ENCODE measurements around the gene PTPN2. TPM values are rescaled to one million over a fixed set of nuclear protein-coding genes. Genes with fewer than 3 reads are reported as not detected.

PTPN2 gene
- total RNA-seq, 6 experiments from 2014 or later = 7.5 to 41.1 (median 14.7) TPM

DNA sequence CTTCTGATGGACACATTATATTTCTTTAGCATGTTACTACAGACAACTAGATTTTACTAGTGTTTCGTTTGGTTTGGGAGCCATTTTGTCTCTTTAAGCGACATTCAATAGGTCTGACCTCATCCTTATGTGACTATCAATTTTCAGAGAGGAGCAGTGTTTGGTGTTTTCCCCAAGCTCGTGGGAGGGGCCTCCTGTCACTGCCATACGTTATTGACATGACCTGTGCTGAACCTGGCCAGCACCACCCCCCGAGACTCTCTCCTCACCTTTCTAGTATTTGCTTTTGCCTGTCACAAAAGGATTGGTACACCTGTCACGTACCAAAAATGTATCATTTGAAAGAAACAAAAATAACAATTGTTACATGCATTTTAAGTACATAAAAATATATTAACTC lies 111.9 kb downstream of the PTPN2 start:
- WGBS (ENCODE audit: insufficient coverage, low coverage, low lambda C conversion rate, missing lambda C conversion rate) = 47% methylated on average over 6 of the region's 6 CpGs
- no peak overlapping the region for H3K4me3 ChIP-seq
- ATAC-seq (no peak), DNase-seq (no peak)
- no peak overlapping the region for H3K27ac ChIP-seq
- H3K9me3 ChIP-seq = no peaks in the 10 kb centered on the region
- no peaks in the 10 kb centered on the region for H3K36me3 ChIP-seq
- TF ChIP-seq, protein P1, sequence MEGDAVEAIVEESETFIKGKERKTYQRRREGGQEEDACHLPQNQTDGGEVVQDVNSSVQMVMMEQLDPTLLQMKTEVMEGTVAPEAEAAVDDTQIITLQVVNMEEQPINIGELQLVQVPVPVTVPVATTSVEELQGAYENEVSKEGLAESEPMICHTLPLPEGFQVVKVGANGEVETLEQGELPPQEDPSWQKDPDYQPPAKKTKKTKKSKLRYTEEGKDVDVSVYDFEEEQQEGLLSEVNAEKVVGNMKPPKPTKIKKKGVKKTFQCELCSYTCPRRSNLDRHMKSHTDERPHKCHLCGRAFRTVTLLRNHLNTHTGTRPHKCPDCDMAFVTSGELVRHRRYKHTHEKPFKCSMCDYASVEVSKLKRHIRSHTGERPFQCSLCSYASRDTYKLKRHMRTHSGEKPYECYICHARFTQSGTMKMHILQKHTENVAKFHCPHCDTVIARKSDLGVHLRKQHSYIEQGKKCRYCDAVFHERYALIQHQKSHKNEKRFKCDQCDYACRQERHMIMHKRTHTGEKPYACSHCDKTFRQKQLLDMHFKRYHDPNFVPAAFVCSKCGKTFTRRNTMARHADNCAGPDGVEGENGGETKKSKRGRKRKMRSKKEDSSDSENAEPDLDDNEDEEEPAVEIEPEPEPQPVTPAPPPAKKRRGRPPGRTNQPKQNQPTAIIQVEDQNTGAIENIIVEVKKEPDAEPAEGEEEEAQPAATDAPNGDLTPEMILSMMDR (IDR thresholded peaks at IDR 0.05) = no peak
- TF ChIP-seq POLR2A (IDR thresholded peaks at IDR 0.05) = no peak
- no peaks in the 10 kb centered on the region for H3K27me3 ChIP-seq
- intact Hi-C loops (cut with DNase I) = no loop called here
- H3K4me1 ChIP-seq = no peaks in the 10 kb centered on the region

DNA sequence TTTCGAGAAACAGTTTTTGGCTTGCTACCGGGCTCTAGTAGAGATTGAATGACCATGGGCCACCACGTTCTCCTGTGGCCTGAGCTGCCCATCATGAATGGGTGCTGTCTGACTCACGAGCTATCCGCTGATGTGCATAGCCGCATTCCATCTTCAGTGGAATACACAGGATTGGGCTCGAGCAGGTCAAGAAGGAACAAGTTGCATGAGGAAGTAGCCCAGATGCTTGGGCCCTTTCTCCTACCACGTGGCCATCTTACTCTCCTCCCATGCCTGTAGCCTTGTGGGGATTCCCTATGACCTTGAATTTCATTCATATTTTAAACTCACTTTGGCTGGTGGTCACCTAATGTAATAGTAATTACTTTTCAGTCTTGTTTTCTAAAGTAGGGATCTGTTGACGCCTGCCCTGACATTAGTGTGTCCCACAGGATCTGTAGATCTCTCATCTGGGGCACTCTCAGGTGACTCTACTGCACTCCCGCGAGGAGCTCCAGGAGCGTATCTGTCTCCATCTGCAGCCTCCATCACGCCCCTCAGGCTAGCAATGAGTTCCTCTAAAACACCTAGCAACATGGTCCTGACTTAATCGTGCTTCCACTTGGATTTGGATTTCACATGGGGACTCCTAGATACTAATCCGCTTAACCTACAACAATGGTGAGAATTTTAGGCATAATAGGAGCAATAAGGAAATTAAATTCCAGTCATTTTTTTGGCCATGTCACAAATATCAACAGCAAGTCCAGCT lies 113.4 kb downstream of the PTPN2 start:
- intact Hi-C loops (cut with DNase I) = no loop called here
- WGBS (ENCODE audit: insufficient coverage, low coverage, low lambda C conversion rate, missing lambda C conversion rate) = 82% methylated on average over 8 of the region's 15 CpGs
- H3K27me3 ChIP-seq = no peaks in the 10 kb centered on the region
- DNase-seq (no peak), ATAC-seq (no peak)
- no peak for TF ChIP-seq POLR2A (IDR thresholded peaks at IDR 0.05)
- no peak overlapping the region for H3K4me3 ChIP-seq
- no peak overlapping the region for H3K27ac ChIP-seq
- no peaks in the 10 kb centered on the region for H3K36me3 ChIP-seq
- no peaks in the 10 kb centered on the region for H3K4me1 ChIP-seq
- H3K9me3 ChIP-seq = no peaks in the 10 kb centered on the region

DNA sequence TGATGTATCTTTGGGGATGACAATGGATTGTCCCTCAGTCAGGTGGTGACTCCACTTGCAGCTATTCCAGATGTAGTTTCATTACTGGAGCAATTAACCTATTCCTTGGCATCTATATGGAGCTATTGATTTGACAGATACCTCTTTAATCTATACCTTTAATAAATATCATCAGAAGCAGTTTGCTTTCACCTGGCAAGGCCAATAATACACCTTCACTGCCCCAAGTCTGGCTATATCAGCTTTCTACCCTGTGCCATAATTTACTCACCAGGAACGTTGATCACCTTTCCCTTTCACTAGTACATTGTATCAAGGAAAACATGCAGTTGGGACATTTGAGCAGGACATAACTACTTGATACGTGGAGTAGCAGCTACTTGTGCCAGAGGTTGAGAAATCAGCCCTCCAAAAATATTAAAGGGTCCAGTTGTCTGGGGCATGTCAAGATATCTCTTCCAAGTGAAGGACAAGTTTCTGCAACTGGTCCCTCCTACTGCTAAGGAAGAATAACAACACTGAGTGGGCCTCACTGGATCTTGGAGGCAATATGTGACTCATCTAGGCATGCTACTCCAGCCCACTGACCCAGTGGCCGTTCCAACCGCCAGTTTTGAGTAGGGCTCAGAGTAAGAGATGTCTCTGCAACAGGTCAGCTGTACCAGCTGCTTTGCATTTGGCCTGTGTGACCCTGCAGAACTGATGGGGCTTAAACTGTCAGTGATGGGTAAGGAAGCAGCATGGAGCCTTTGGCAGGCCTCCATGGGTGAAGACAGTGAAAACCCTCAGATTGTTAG lies 114.2 kb downstream of the PTPN2 start:
- 67% methylated on average over 4 of the region's 4 CpGs for WGBS (ENCODE audit: insufficient coverage, low coverage, low lambda C conversion rate, missing lambda C conversion rate)

DNA sequence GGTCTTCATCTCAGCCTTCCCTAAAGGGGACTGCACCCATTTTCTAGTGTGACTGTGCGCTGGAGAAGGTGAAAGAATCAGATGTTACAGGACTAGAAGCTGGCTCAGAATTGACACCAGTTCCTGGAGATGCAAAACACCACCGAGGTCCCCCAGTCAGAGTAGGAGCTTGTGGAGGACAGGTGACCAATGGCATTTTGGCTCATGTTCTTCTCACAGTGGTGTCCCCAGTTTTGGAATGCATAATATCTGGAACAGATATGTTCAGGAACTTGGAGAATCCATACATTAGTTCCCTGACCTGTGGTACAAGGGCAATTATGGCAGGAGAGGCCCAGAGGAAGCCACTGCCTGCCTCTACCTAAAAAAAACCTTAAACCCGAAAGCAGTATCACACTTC lies 114.9 kb downstream of the PTPN2 start:
- H3K27ac ChIP-seq = no peak overlapping the region
- WGBS (ENCODE audit: insufficient coverage, low coverage, low lambda C conversion rate, missing lambda C conversion rate) = 83% methylated on average over 2 of the region's 3 CpGs
- TF ChIP-seq POLR2A (IDR thresholded peaks at IDR 0.05) = no peak
- TF ChIP-seq, protein P1 (IDR thresholded peaks at IDR 0.05) = no peak
- intact Hi-C loops (cut with DNase I) = no loop called here
- no peaks in the 10 kb centered on the region for H3K4me1 ChIP-seq
- ATAC-seq (no peak), DNase-seq (no peak)
- no peaks in the 10 kb centered on the region for H3K9me3 ChIP-seq
- H3K36me3 ChIP-seq = no peaks in the 10 kb centered on the region
- no peak overlapping the region for H3K4me3 ChIP-seq
- H3K27me3 ChIP-seq = no peaks in the 10 kb centered on the region

More for the DNA sequence above, 114.2 kb downstream of the PTPN2 start:
- ATAC-seq (no peak), DNase-seq (no peak)
- Histone ChIP-seq H3K4me1 (no peaks in the 10 kb centered on the region), H3K27ac (no peak overlapping the region), H3K4me3 (no peak overlapping the region), H3K36me3 (no peaks in the 10 kb centered on the region), H3K27me3 (no peaks in the 10 kb centered on the region), H3K9me3 (no peaks in the 10 kb centered on the region)
- intact Hi-C loops (cut with DNase I) = no loop called here
- no peak for TF ChIP-seq POLR2A (IDR thresholded peaks at IDR 0.05)
- TF ChIP-seq, protein P1 (IDR thresholded peaks at IDR 0.05) = no peak

DNA sequence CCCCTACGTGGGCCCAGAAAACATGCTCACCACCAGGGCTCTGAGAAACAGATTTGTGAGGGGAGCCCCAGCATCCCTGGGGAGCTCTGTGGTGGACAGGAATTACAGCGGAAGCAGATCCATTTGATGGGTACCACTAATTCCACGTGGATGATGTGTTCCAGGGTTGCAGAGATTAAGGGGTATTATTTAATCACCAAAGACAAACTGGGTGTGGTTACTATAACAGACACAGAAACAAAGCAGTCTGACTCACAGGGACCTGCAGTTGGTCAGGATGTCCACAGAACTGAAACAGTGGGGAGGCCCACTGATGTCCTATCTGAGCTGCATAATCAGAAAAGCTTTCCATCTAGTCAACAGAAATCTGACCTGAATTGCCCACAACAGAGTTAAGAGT lies 115.4 kb downstream of the PTPN2 start:
- Histone ChIP-seq H3K36me3 (no peaks in the 10 kb centered on the region), H3K27ac (no peak overlapping the region), H3K27me3 (no peaks in the 10 kb centered on the region), H3K9me3 (no peaks in the 10 kb centered on the region), H3K4me3 (no peak overlapping the region), H3K4me1 (no peaks in the 10 kb centered on the region)
- intact Hi-C loops (cut with DNase I) = no loop called here
- no peak for ATAC-seq
- DNase-seq = no peak
- 67% methylated on average over 3 of the region's 3 CpGs for WGBS (ENCODE audit: insufficient coverage, low coverage, low lambda C conversion rate, missing lambda C conversion rate)
- no peak for TF ChIP-seq POLR2A (IDR thresholded peaks at IDR 0.05)
- TF ChIP-seq, protein P1 (IDR thresholded peaks at IDR 0.05) = no peak

All from right lobe of liver (tissue), 6 donors.